Hypothalamus (tissue), 51 donors: ENCODE results near the gene MAU2.
A peak's percentile ranks its signal among the peaks of the same experiment; 100 is the strongest.

Experiments used
- DNase-seq, 51 donors: peaks; one replicate each; lab custom pipeline; 2025; lab: John Stamatoyannopoulos, UW

Gene MAU2

GRCh38 chr19:19406878-19407632 is 86.4 kb downstream of the MAU2 start:
- DNase-seq = peak in 20 of 51 donors; percentile 2 to 55 (median 22)

GRCh38 chr19:19407633-19407930 is 87.0 kb downstream of the MAU2 start:
- no peak for DNase-seq
